ENCODE data around the gene PACS1.

DNA sequence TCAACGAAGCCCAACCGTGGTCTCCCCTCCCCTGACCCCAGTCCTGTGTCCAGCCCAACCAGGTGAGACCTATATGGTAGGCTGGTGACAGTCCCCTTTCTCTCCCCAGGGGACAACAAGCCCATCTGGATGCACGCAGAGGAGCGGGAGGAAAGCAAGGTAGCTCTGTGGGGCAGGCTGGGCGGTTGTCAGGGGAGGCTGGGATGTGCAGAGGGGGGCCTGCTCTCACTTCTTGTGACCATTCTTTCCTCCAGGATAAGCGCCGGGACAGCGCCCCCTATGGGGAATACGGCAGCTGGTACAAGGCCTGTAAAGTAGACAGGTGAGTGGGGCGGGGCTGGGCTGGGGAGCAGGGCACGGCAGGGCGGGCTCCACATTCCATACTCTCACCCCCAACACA is 194.8 kb downstream of the PACS1 start:
- no peak for TF ChIP-seq POLR2A (IDR thresholded peaks at IDR 0.05; ENCODE audit: low read depth, low read length)
- no peak for TF ChIP-seq TAF1 (IDR thresholded peaks at IDR 0.05; ENCODE audit: low read depth, low read length)
- TF ChIP-seq POLR2AphosphoS5 (IDR thresholded peaks at IDR 0.05; ENCODE audit: low read depth, low read length), result no peak

Measured in GM12891 (cell line).